Naive B cell (primary cell): ENCODE measurements around the gene TSKS. TPM values are rescaled to one million over a fixed set of nuclear protein-coding genes. Genes with fewer than 3 reads are reported as not detected.

Experiments
- ATAC-seq, 2 donors: fragments of 150-1000 bp; cut with Tn5 transposase; 2 replicates each; pipeline ENCODE4 v1.10.0; 2021; ENCODE audit warnings: low read depth in 2 of 2, mild to moderate bottlenecking in 2 of 2, moderate library complexity in 2 of 2
- DNase-seq: peaks from one replicate; pipeline ENCODE4 v3.0.0; 2022
- H3K27ac Mint-ChIP-seq, 6 donors: one replicate each; pipeline ENCODE4 v1.8.0; 2020 to 2022; ENCODE audit warnings: mild to moderate bottlenecking in 6 of 6, mixed read lengths in 6 of 6, moderate library complexity in 5 of 6, inconsistent platforms in 2 of 6
- H3K27me3 Mint-ChIP-seq, 3 donors: one replicate each; pipeline ENCODE4 v1.8.0; 2021 to 2022; ENCODE audit warnings: mixed read lengths in 3 of 3, mild to moderate bottlenecking in 1 of 3
- H3K36me3 Mint-ChIP-seq, 2 donors: one replicate each; pipeline ENCODE4 v1.8.0; 2020 to 2022; ENCODE audit warnings: mixed read lengths in 2 of 2, inconsistent platforms in 1 of 2, mild to moderate bottlenecking in 1 of 2
- H3K4me1 Mint-ChIP-seq, 3 donors: one replicate each; pipeline ENCODE4 v1.8.0; 2020 to 2022; ENCODE audit warnings: mixed read lengths in 3 of 3, inconsistent platforms in 1 of 3, mild to moderate bottlenecking in 1 of 3, moderate library complexity in 1 of 3
- H3K4me3 Mint-ChIP-seq, 8 donors: one replicate each; pipeline ENCODE4 v1.8.0; 2020 to 2022; ENCODE audit warnings: mild to moderate bottlenecking in 8 of 8, mixed read lengths in 8 of 8, moderate library complexity in 8 of 8, inconsistent platforms in 2 of 8
- H3K9me3 Mint-ChIP-seq, 7 donors: one replicate each; pipeline ENCODE4 v1.8.0; 2020 to 2022; ENCODE audit warnings: mixed read lengths in 7 of 7, mild to moderate bottlenecking in 5 of 7, inconsistent platforms in 2 of 7, moderate library complexity in 1 of 7
- polyA plus RNA-seq, 6 donors: library from polyadenylated mRNA; unstranded; fragments of 300-500 nt; fragmentation: Illumina TruSeq; gene quantifications; one replicate each; pipeline ENCODE4 v1.2.3, GENCODE V29; 2021; ENCODE audit warnings: low read depth in 6 of 6

Gene TSKS
- polyA plus RNA-seq, 6 donors from 2014 or later = 0.18 TPM; not detected in 5

DNA sequence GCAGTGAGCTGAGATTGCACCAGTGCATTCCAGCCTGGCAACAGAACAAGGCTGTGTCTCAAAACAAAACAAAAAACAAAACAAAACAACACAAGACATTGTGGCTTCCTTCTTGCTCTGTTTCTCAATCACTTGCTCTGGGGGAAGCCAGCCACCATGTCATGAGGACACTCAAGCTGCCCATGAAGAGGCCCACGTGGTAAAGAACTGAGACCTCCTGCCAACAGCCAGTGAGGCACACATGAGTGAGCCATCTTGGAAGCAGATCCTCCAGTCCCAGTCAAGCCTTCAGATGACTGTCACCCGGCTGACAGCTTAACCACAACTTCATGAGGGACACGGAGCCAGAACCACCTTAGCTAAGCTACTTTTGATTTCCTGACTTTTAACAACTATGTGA, 47.0 kb downstream of the TSKS start:
- Mint-ChIP-seq H3K4me3 (no peak overlapping the region), H3K27ac (peak overlapping the region in 1 of 6 donors; percentile 29), H3K27me3 (peaks cover 0 to 7% (median 7%) of the 10 kb centered on the region in 3 donors), H3K4me1 (peaks cover 11 to 24% (median 13%) of the 10 kb centered on the region in 3 donors), H3K9me3 (peaks cover 0 to 5% (median 0%) of the 10 kb centered on the region in 7 donors), H3K36me3 (no peaks in the 10 kb centered on the region)
- ATAC-seq = no peak
- DNase-seq = no peak

DNA sequence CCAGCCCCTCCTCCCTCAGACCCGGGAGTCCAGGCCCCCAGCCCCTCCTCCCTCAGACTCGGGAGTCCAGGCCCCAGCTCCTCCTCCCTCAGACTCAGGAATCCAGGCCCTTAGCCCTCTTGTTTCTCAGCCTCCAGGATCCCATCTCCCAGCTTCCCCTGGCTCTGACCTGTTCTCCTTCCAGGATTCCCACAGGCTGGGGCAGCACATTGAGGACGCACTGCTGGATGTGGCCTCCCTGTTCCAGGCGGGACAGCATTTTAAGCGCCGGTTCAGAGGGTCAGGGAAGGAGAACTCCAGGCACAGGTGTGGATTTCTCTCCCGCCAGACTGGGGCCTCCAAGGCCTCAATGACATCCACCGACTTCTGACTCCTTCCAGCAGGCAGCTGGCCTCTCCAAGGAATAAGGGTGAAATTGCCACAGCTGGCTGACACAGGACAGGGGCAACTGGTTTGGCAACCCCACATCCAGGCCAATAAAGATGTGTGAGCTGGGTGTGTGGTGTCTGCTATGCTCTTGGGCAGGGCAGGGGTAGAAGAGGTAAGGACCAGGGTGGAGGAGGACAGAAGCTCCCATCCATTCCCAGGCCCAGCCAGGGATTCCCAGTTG, 49.8 kb downstream of the TSKS start:
- Mint-ChIP-seq H3K4me1 (peaks cover 11 to 18% (median 13%) of the 10 kb centered on the region in 3 donors), H3K27ac (peak overlapping the region in 1 of 6 donors; percentile 56), H3K4me3 (no peak overlapping the region), H3K27me3 (peaks cover 0 to 26% (median 24%) of the 10 kb centered on the region in 3 donors), H3K9me3 (peaks cover 0 to 5% (median 0%) of the 10 kb centered on the region in 7 donors), H3K36me3 (no peaks in the 10 kb centered on the region)
- DNase-seq (no peak), ATAC-seq (no peak)

DNA sequence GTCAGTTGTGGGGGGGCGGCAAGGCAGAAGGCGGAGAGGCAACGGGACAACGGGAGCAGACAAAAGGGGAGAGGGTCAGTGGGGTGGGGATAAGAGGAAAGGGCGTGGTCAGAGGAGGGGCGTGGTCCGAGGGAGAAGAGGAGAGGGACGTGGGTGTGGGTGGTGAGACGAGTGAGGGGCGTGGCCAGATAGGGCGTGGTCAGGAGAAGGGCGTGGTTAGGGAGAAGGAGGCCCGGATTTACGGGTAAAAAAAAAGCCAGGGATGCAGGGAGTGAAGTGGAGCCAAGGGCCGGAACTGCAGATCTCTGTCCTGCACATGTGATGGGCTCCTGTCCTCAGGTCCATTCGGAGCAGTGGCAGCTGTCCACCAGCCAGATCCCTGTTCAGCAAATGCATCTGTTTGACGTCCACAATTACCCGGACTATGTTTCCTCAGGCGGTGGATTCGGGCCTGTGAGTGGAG, 50.7 kb downstream of the TSKS start:
- DNase-seq = no peak
- no peak for ATAC-seq
- Mint-ChIP-seq H3K9me3 (peaks cover 0 to 5% (median 0%) of the 10 kb centered on the region in 7 donors), H3K27ac (peak overlapping the region in 1 of 6 donors; percentile 92), H3K27me3 (peaks cover 0 to 28% (median 26%) of the 10 kb centered on the region in 3 donors), H3K4me1 (peaks cover 6 to 11% (median 10%) of the 10 kb centered on the region in 3 donors), H3K4me3 (peak overlapping the region in 1 of 8 donors; percentile 69), H3K36me3 (no peaks in the 10 kb centered on the region)

DNA sequence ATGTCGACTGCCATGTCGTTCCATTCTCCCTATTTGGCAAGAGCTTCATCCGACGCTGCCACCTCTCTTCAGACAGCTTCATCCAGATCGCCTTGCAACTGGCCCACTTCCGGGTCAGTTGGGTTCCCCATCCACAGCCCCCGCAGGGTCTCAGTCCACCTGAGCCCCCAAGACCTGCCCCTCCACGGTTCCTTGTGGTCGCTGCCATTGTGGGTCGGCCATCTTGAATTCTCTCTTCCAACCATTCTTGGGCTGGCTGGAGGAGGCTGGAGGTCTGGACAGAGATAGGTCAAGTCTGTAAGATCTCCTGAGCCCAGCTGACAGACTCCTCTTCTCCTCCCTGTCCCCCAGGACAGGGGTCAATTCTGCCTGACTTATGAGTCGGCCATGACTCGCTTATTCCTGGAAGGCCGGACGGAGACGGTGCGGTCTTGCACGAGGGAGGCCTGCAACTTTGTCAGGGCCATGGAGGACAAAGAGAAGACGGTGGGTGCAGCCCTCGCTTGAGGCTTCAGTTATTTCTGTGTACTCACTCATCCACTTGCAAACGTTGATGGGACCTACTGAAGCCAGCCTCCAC, 52.6 kb downstream of the TSKS start:
- no peak for DNase-seq
- peaks cover 0 to 5% (median 0%) of the 10 kb centered on the region in 7 donors for H3K9me3 Mint-ChIP-seq
- H3K4me1 Mint-ChIP-seq = peaks cover 3 to 7% (median 3%) of the 10 kb centered on the region in 3 donors
- H3K27ac Mint-ChIP-seq = peak overlapping the region in 1 of 6 donors; percentile 60
- peaks cover 0 to 34% (median 29%) of the 10 kb centered on the region in 3 donors for H3K27me3 Mint-ChIP-seq
- H3K36me3 Mint-ChIP-seq = no peaks in the 10 kb centered on the region
- ATAC-seq = no peak
- no peak overlapping the region for H3K4me3 Mint-ChIP-seq

DNA sequence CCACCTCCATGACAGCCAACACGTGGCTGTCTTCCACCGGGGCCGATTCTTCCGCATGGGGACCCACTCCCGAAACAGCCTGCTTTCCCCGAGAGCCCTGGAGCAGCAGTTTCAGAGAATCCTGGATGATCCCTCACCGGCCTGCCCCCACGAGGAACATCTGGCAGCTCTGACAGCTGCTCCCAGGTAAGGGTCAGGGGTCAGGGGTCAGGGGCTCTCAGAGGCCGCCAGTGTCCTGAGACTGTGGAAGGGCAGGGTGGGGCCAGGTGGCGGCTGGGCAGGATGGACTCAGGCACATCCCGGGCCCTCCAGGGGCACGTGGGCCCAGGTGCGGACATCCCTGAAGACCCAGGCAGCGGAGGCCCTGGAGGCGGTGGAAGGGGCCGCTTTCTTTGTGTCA, 57.2 kb downstream of the TSKS start:
- Mint-ChIP-seq H3K36me3 (no peaks in the 10 kb centered on the region), H3K9me3 (peaks cover 0 to 5% (median 0%) of the 10 kb centered on the region in 7 donors), H3K27me3 (peaks cover 0 to 47% (median 41%) of the 10 kb centered on the region in 3 donors), H3K27ac (peak overlapping the region in 1 of 6 donors; percentile 18), H3K4me1 (peaks cover 0 to 3% (median 0%) of the 10 kb centered on the region in 3 donors), H3K4me3 (no peak overlapping the region)
- DNase-seq (no peak), ATAC-seq (no peak)

DNA sequence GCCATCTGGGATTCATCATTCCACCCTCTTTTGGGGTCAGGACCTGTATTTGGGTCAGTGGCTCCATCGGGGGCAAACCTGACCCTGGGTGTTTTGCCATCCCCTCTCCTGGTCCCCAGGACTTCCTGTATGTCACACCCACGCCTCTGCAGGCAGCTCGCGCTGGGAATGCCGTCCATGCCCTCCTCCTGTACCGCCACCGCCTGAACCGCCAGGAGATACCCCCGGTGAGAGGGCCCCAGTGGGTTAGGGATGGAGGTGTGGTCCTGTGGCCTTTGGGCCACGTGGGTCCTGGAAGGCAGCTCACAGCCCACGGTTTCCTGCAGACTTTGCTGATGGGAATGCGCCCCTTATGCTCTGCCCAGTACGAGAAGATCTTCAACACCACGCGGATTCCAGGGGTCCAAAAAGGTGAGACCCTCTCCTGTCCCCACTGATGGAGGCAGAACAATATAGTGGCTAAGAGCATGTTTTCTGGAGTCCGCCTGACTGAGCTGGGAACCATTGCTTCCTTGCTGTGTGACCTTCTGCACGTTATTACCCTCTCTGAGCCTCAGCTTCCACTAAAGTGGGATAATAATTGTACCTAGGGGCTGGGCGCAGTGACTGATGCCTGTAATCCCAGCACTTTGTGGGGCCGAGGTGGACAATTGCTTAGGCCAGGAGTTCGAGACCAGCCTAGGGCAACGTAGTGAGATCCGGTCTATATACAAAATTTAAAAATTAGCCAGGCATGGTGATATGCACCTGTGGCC, 58.0 kb downstream of the TSKS start:
- no peak for ATAC-seq
- H3K4me3 Mint-ChIP-seq = no peak overlapping the region

DNA sequence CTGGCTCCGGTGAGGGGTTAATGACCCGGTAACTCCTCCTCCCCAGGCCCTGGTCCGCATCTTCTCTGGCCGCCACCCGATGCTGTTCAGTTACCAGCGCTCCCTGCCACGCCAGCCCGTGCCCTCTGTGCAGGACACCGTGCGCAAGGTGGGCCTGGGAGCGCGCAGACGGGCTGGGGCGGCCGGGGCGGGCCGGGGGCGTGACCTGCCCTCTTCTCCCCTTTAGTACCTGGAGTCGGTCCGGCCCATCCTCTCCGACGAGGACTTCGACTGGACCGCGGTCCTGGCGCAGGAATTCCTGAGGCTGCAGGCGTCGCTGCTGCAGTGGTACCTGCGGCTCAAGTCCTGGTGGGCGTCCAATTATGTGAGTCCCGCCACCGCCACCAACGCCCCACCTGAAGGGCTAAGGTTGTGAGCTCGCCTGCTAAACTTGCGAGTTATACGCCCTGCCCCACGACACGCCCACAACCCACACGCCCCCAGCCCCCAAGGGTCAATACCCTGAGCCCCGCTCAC, 61.8 kb downstream of the TSKS start:
- ATAC-seq = no peak

More for the DNA sequence above, 58.0 kb downstream of the TSKS start:
- no peak for DNase-seq
- Mint-ChIP-seq H3K4me1 (peaks cover 0 to under 1% (median 0%) of the 10 kb centered on the region in 3 donors), H3K36me3 (no peaks in the 10 kb centered on the region), H3K27me3 (peaks cover 0 to 51% (median 42%) of the 10 kb centered on the region in 3 donors), H3K27ac (no peak overlapping the region), H3K9me3 (peaks cover 0 to 1% (median 0%) of the 10 kb centered on the region in 7 donors)

DNA sequence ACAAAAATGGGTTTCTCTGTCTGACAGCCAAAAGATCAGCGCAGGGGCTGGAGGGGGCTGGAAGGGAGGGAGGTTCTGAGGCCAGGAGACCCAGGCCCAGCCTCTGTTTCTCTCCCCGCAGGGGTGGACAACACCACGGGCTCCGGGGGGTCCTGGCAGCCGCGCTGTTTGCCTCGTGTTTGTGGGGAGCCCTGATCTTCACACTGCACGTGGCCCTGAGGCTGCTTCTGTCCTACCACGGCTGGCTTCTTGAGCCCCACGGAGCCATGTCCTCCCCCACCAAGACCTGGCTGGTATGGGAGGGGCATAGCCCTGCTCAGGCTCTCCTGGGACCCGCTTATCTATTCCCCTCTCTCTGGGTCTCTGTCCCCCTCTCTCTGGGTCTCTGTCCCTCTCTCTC, 62.5 kb downstream of the TSKS start:
- H3K36me3 Mint-ChIP-seq = no peaks in the 10 kb centered on the region
- peaks cover 0 to 42% (median 21%) of the 10 kb centered on the region in 3 donors for H3K27me3 Mint-ChIP-seq
- no peak overlapping the region for H3K27ac Mint-ChIP-seq
- H3K9me3 Mint-ChIP-seq = no peaks in the 10 kb centered on the region
- no peaks in the 10 kb centered on the region for H3K4me1 Mint-ChIP-seq
- H3K4me3 Mint-ChIP-seq = no peak overlapping the region
- DNase-seq (no peak), ATAC-seq (no peak)

More for the DNA sequence above, 61.8 kb downstream of the TSKS start:
- Mint-ChIP-seq H3K9me3 (no peaks in the 10 kb centered on the region), H3K27ac (peak overlapping the region in 1 of 6 donors; percentile 26), H3K36me3 (no peaks in the 10 kb centered on the region), H3K27me3 (peaks cover 0 to 42% (median 21%) of the 10 kb centered on the region in 3 donors), H3K4me3 (peak overlapping the region in 1 of 8 donors; percentile 41), H3K4me1 (no peaks in the 10 kb centered on the region)
- no peak for DNase-seq

DNA sequence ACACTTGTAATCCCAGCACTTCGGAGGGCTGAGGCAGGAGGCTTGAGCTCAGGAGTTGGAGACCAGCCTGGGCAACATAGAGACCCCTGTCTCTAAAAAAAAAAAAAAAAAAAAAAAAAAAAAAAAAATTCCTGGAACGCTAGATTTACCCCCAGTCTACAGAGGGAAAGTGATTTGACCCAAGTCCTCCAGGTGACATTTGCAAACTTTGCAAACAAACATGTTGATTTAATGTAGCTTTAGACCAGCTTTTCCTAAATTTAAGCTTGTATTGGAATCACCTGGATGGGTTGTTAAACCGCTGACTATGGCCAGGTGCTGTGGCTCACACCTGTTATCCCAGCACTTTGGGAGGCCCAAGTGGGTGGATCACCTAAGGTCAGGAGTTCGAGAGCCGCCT, 63.7 kb downstream of the TSKS start:
- no peak overlapping the region for H3K4me3 Mint-ChIP-seq
- H3K9me3 Mint-ChIP-seq = no peaks in the 10 kb centered on the region
- ATAC-seq (no peak), DNase-seq (no peak)
- no peaks in the 10 kb centered on the region for H3K4me1 Mint-ChIP-seq
- H3K27ac Mint-ChIP-seq = peak overlapping the region in 1 of 6 donors; percentile 37
- H3K27me3 Mint-ChIP-seq = peaks cover 4 to 45% (median 22%) of the 10 kb centered on the region in 3 donors
- H3K36me3 Mint-ChIP-seq = no peaks in the 10 kb centered on the region

DNA sequence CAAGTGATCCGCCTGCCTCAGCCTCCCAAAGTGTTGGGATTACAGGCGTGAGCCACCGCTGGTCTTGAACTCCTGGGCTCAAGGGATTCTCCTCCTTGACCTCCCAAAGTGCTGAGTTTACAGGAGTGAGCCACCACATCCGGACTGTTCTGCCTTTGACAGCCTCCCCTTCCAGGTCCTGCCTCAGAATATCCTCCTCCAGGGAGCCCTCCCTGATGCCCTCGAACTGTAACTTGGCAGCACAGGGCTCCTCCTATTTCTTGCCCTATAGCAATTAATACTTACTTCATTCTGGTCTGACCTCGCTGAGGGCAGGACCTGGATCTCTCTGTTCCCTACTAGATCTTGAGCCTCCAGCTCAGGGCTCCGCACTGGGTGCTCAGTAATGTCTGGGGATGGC, 66.2 kb downstream of the TSKS start:
- no peak for DNase-seq
- no peaks in the 10 kb centered on the region for H3K36me3 Mint-ChIP-seq
- H3K4me1 Mint-ChIP-seq = peaks cover 0 to 3% (median 2%) of the 10 kb centered on the region in 3 donors
- peaks cover 12 to 45% (median 34%) of the 10 kb centered on the region in 3 donors for H3K27me3 Mint-ChIP-seq
- H3K4me3 Mint-ChIP-seq = peak overlapping the region in 1 of 8 donors; percentile 45
- ATAC-seq = no peak
- H3K27ac Mint-ChIP-seq = no peak overlapping the region
- H3K9me3 Mint-ChIP-seq = peaks cover 0 to 3% (median 0%) of the 10 kb centered on the region in 7 donors

DNA sequence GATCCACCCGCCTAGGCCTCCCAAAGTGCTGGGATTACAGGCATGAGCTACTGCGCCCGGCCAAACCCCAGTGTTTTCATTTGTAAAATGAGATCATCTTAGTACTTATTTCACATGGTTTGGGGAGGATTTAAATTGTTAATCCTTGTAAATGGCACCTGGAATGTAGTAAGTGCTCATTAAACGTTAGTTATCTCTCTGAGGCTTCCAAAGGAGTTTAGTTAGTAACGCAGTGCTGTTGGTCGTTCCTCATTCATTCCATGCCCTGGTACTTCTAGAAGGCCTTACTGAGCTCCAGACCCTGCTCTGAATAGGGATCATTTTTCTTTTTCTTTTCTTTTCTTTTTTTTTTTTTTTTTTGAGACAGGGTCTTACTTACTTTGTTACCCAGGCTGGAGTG, 67.0 kb downstream of the TSKS start:
- ATAC-seq = no peak
- no peak overlapping the region for H3K27ac Mint-ChIP-seq

DNA sequence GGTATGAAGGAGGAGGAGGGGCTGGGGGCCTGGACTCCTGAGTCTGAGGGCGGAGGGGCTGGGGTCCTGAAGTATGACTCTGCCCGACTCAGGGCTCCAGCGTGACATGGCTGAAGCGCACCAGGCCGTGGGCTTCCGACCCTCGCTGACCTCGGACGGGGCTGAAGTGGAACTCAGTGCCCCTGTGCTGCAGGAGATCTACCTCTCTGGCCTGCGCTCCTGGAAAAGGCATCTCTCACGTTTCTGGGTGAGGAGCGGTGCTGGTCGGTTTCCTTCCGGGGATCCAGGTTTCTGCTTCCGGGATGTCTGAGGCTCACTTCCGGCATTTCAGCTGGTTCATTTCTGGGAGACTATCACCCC, 71.0 kb downstream of the TSKS start:
- H3K36me3 Mint-ChIP-seq = peaks cover 0 to 17% of the 10 kb centered on the region in 2 donors
- peak overlapping the region in 5 of 8 donors; percentile 17 to 93 (median 53) for H3K4me3 Mint-ChIP-seq
- DNase-seq (no peak), ATAC-seq (no peak)
- H3K4me1 Mint-ChIP-seq = peaks cover 19 to 23% (median 21%) of the 10 kb centered on the region in 3 donors
- H3K27me3 Mint-ChIP-seq = peaks cover 24 to 42% (median 41%) of the 10 kb centered on the region in 3 donors
- H3K27ac Mint-ChIP-seq = no peak overlapping the region
- peaks cover 0 to 3% (median 0%) of the 10 kb centered on the region in 7 donors for H3K9me3 Mint-ChIP-seq

More for the DNA sequence above, 67.0 kb downstream of the TSKS start:
- H3K27me3 Mint-ChIP-seq = peaks cover 15 to 45% (median 33%) of the 10 kb centered on the region in 3 donors
- H3K36me3 Mint-ChIP-seq = peaks cover 0 to under 1% of the 10 kb centered on the region in 2 donors
- no peak for DNase-seq
- H3K4me3 Mint-ChIP-seq = no peak overlapping the region
- peaks cover 0 to 3% (median 0%) of the 10 kb centered on the region in 7 donors for H3K9me3 Mint-ChIP-seq
- peaks cover 3 to 8% (median 4%) of the 10 kb centered on the region in 3 donors for H3K4me1 Mint-ChIP-seq
